Stomach (tissue), 9 donors: ENCODE measurements around the gene CARD19. TPM values are rescaled to one million over a fixed set of nuclear protein-coding genes. Genes with fewer than 3 reads are reported as not detected.

Experiments
- DNase-seq, 2 donors: peaks; one replicate each; pipeline versions ENCODE4 v3.0.0 to v3.0.0-alpha.2; 2013 to 2019
- H3K27ac ChIP-seq, 5 donors: fragments of 200-600 bp in 4 of 5; sonication (generic) in 4 of 5; one replicate each; pipeline ENCODE4 v1.5.1; 2013 to 2019; ENCODE audit warnings: mild to moderate bottlenecking in 1 of 5, moderate library complexity in 1 of 5
- H3K27me3 ChIP-seq, 3 donors: fragments of 200-600 bp; sonication (generic); one replicate each; pipeline ENCODE4 v1.5.1; 2017 to 2019; ENCODE audit warnings: mixed run types in 1 of 3
- H3K36me3 ChIP-seq, 4 donors: fragments of 200-600 bp; sonication (generic); 1 replicate in 3 of 4; 2 replicates in 1 of 4; pipeline ENCODE4 v1.5.1; 2016 to 2019
- H3K4me1 ChIP-seq, 4 donors: fragments of 200-600 bp; sonication (generic); one replicate each; pipeline ENCODE4 v1.5.1; 2016 to 2019
- H3K4me3 ChIP-seq, 4 donors: fragments of 200-600 bp; sonication (generic) in 3 of 4; one replicate each; pipeline ENCODE4 v1.5.1; 2016 to 2019; ENCODE audit warnings: mild to moderate bottlenecking in 1 of 4
- H3K9me3 ChIP-seq, 4 donors: fragments of 200-600 bp; sonication (generic); one replicate each; pipeline ENCODE4 v1.5.1; 2016 to 2019
- CTCF ChIP-seq, 7 experiments: fragments of 450-650 bp in 4 of 7; fragments of 200-600 bp in 3 of 7; sonication (generic) in 3 of 7; IDR thresholded peaks; one replicate each; pipeline ENCODE4 v1.5.1; 2016 to 2019; ENCODE audit warnings: antibody characterized with exemption in 7 of 7, control low read depth in 2 of 7, mild to moderate bottlenecking in 1 of 7
- EP300 ChIP-seq: sonication (generic); formaldehyde crosslinking; IDR thresholded peaks from one replicate; pipeline ENCODE4 v1.6.1; 2017; ENCODE audit warnings: antibody characterized with exemption
- POLR2A ChIP-seq, 4 donors: fragments of 450-650 bp; IDR thresholded peaks; one replicate each; pipeline ENCODE4 v1.6.1; 2016; ENCODE audit warnings: antibody characterized with exemption in 4 of 4, control low read depth in 2 of 4, mild to moderate bottlenecking in 1 of 4, moderate library complexity in 1 of 4
- POLR2AphosphoS5 ChIP-seq, 3 donors: sonication (generic); formaldehyde crosslinking; IDR thresholded peaks; one replicate each; pipeline ENCODE4 v1.6.1; 2016; ENCODE audit warnings: antibody characterized with exemption in 3 of 3
- WGBS, 5 donors: extraction: QIAGEN DNeasy Blood & Tissue Kit in 3 of 5; methylation state at CpG; one replicate each; pipeline versions ENCODE4 v1.1.5 to v1.1.7; 2013 to 2018; 5-methylcytosine and 5-hydroxymethylcytosine counted together
- intact Hi-C: fragments of 100-400 bp; cut with DNase I; formaldehyde crosslinking; loops from one replicate; pipeline ENCODE4 v1.15.1; 2023; ENCODE audit warnings: low total_unique reads
- polyA plus RNA-seq, 3 donors: library from polyadenylated mRNA; stranded (reverse); fragments of 200-250 nt; gene quantifications; one replicate each; pipeline ENCODE4 v1.2.3, GENCODE V29; 2013
- total RNA-seq, 5 donors: library from RNA; depleted of rRNA; stranded (reverse); fragments of >200 nt; gene quantifications; one replicate each; pipeline versions ENCODE4 v1.1.0 to v1.2.3, GENCODE V29; 2014 to 2016
- donor health status: healthy with polysubstance abuse.
- donor health status: Bipolar disorder and iron deficiency.
- donor health status: healthy.

Gene CARD19
- total and polyA plus RNA-seq, 8 donors, result 14.3 to 95.1 (median 45.6) TPM

GRCh38 chr9:93151097-93151784, 55.2 kb downstream of the CARD19 start:
- intact Hi-C loops, result no loop called here
- no peak for DNase-seq
- no peak for TF ChIP-seq EP300
- TF ChIP-seq POLR2AphosphoS5 (IDR thresholded peaks at IDR 0.05), result no peak
- TF ChIP-seq POLR2A (IDR thresholded peaks at IDR 0.05), result no peak
- no peak for TF ChIP-seq CTCF (IDR thresholded peaks at IDR 0.05)
- no peaks in the 10 kb centered on the region for H3K36me3 ChIP-seq
- no peak overlapping the region for H3K27ac ChIP-seq
- no peaks in the 10 kb centered on the region for H3K9me3 ChIP-seq
- H3K27me3 ChIP-seq, result no peaks in the 10 kb centered on the region
- H3K4me1 ChIP-seq, result no peaks in the 10 kb centered on the region
- WGBS, 5 donors, result 84 to 92% (median 87%) methylated on average over 10 of the region's 10 CpGs
- H3K4me3 ChIP-seq, result no peak overlapping the region

GRCh38 chr9:93154293-93154903, 58.4 kb downstream of the CARD19 start:
- peaks cover 0 to under 1% (median under 1%) of the 10 kb centered on the region in 4 donors for H3K4me1 ChIP-seq
- DNase-seq, result no peak
- 76 to 83% (median 82%) methylated on average over 11 to 14 of the region's 14 CpGs for WGBS, 5 donors
- no peaks in the 10 kb centered on the region for H3K36me3 ChIP-seq
- H3K9me3 ChIP-seq, result no peaks in the 10 kb centered on the region
- no peak overlapping the region for H3K4me3 ChIP-seq
- no peaks in the 10 kb centered on the region for H3K27me3 ChIP-seq
- TF ChIP-seq EP300, result no peak
- TF ChIP-seq CTCF (IDR thresholded peaks at IDR 0.05), result peak in 3 of 7 experiments; percentile 12 to 41 (median 17)
- no peak for TF ChIP-seq POLR2A (IDR thresholded peaks at IDR 0.05)
- H3K27ac ChIP-seq, result no peak overlapping the region
- intact Hi-C loops, result no loop called here

GRCh38 chr9:93155716-93156474, 59.9 kb downstream of the CARD19 start:
- Histone ChIP-seq H3K27me3 (no peaks in the 10 kb centered on the region), H3K9me3 (no peaks in the 10 kb centered on the region), H3K36me3 (no peaks in the 10 kb centered on the region), H3K4me1 (peaks cover 0 to 15% (median 5%) of the 10 kb centered on the region in 4 donors), H3K27ac (no peak overlapping the region), H3K4me3 (no peak overlapping the region)
- no peak for DNase-seq
- no peak for TF ChIP-seq EP300
- no peak for TF ChIP-seq POLR2A (IDR thresholded peaks at IDR 0.05)
- TF ChIP-seq POLR2AphosphoS5 (IDR thresholded peaks at IDR 0.05), result no peak
- TF ChIP-seq CTCF (IDR thresholded peaks at IDR 0.05), result no peak
- intact Hi-C loops, result no loop called here
- WGBS, 5 donors, result 87 to 91% (median 88%) methylated on average over 16 of the region's 16 CpGs

GRCh38 chr9:93156475-93157008, 60.5 kb downstream of the CARD19 start:
- Histone ChIP-seq H3K36me3 (no peaks in the 10 kb centered on the region), H3K9me3 (no peaks in the 10 kb centered on the region), H3K27me3 (no peaks in the 10 kb centered on the region), H3K27ac (no peak overlapping the region), H3K4me1 (peaks cover 0 to 20% (median 5%) of the 10 kb centered on the region in 4 donors), H3K4me3 (no peak overlapping the region)
- intact Hi-C loops, result no loop called here
- no peak for DNase-seq
- WGBS, 5 donors, result 74 to 88% (median 83%) methylated on average over 10 to 11 of the region's 11 CpGs
- no peak for TF ChIP-seq EP300
- TF ChIP-seq CTCF (IDR thresholded peaks at IDR 0.05), result no peak
- no peak for TF ChIP-seq POLR2A (IDR thresholded peaks at IDR 0.05)
- no peak for TF ChIP-seq POLR2AphosphoS5 (IDR thresholded peaks at IDR 0.05)
